Stimulated activated CD4-positive, alpha-beta T cell treated with anti-CD3 and anti-CD28 coated beads, Interleukin-15, amount 100 ng/mL, for 24 hours (primary cell): ENCODE results near the gene SEC61G.
A peak's percentile ranks its signal among the peaks of the same experiment; 100 is the strongest.

Experiments used
- DNase-seq: peaks from one replicate; pipeline ENCODE4 v3.0.0-alpha.2; 2020

SEC61G gene

GRCh38 chr7:54758702-54759592 is at the start of gene SEC61G:
TSS of gene SEC61G (minus strand) at chr7:54759211. CDS start at chr7:54757588, 1,623 bp downstream.
- DNase-seq, result peak; percentile 97

GRCh38 chr7:54802841-54803240 is 43.8 kb upstream of the SEC61G start:
- DNase-seq, result peak; percentile 9

- no peak for DNase-seq
Observed at GRCh38 chr7:54802114-54802513, 43.1 kb upstream of the SEC61G start.

- DNase-seq, result no peak
Observed at GRCh38 chr7:54799792-54800191, 40.8 kb upstream of the SEC61G start.

GRCh38 chr7:54798530-54798929 is 39.5 kb upstream of the SEC61G start:
- no peak for DNase-seq

GRCh38 chr7:54796853-54797252 is 37.8 kb upstream of the SEC61G start:
- DNase-seq, result no peak

- DNase-seq, result no peak
Observed at GRCh38 chr7:54796150-54796549, 37.1 kb upstream of the SEC61G start.

- no peak for DNase-seq
Observed at GRCh38 chr7:54792383-54792782, 33.4 kb upstream of the SEC61G start.

- peak; percentile 32 for DNase-seq
Observed at GRCh38 chr7:54788664-54789063, 29.7 kb upstream of the SEC61G start.

- no peak for DNase-seq
Observed at GRCh38 chr7:54785261-54785660, 26.2 kb upstream of the SEC61G start.

GRCh38 chr7:54783952-54784351 is 24.9 kb upstream of the SEC61G start:
- DNase-seq, result no peak

GRCh38 chr7:54782829-54783228 is 23.8 kb upstream of the SEC61G start:
- DNase-seq, result no peak

- DNase-seq, result no peak
Observed at GRCh38 chr7:54782314-54782713, 23.3 kb upstream of the SEC61G start.

- DNase-seq, result no peak
Observed at GRCh38 chr7:54781134-54781920, 22.3 kb upstream of the SEC61G start.

- DNase-seq, result no peak
Observed at GRCh38 chr7:54780490-54780889, 21.5 kb upstream of the SEC61G start.

- no peak for DNase-seq
Observed at GRCh38 chr7:54778696-54779540, 19.9 kb upstream of the SEC61G start.

- no peak for DNase-seq
Observed at GRCh38 chr7:54778166-54778565, 19.2 kb upstream of the SEC61G start.

GRCh38 chr7:54774785-54775740 is 16.1 kb upstream of the SEC61G start:
- DNase-seq, result no peak

GRCh38 chr7:54773472-54774399 is 14.7 kb upstream of the SEC61G start:
- peak; percentile 80 for DNase-seq

- DNase-seq, result no peak
Observed at GRCh38 chr7:54769203-54769602, 10.2 kb upstream of the SEC61G start.

- DNase-seq, result no peak
Observed at GRCh38 chr7:54764861-54765260, 5.8 kb upstream of the SEC61G start.
